Body of pancreas (tissue), 4 donors: Measurements from ENCODE around the gene CDK5RAP2.

ENCODE experiments used
- POLR2A ChIP-seq, 3 donors: fragments of 450-650 bp; IDR thresholded peaks; one replicate each; pipeline ENCODE4 v1.6.1; 2016; ENCODE audit warnings: antibody characterized with exemption in 3 of 3, mild to moderate bottlenecking in 2 of 3
- TF ChIP-seq, protein P1 (sequence below), 7 experiments: fragments of 450-650 bp in 4 of 7; fragments of 200-600 bp in 3 of 7; sonication (generic) in 3 of 7; IDR thresholded peaks; one replicate each; pipeline ENCODE4 v1.5.1; 2016 to 2019; ENCODE audit warnings: antibody characterized with exemption in 7 of 7

DNA sequence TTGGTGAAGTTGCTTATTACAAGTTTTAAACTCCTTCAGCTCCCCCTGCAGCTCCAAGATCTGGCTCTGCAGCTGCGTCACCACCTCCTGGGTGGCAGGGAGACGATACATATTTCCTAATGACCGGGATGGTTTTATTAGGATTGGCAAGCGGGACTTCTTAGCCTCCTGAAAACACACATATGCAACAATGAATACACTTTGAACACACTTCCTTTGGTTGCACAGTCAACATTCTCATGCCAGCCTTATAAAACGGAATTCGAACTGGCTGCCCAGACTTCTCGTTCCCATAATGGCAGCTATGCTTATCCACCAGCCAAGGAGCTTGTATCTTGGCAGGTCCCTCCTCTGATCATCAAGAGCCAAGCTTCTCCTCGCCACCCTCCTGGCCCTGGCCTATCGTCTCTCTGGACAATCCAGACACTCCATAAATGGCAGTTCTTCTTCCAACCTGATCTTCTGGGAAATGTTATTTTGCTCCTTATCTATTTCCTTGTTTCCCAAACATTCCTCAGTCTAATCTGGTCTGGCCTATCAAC, 131.9 kb downstream of the CDK5RAP2 start:
- TF ChIP-seq, protein P1, sequence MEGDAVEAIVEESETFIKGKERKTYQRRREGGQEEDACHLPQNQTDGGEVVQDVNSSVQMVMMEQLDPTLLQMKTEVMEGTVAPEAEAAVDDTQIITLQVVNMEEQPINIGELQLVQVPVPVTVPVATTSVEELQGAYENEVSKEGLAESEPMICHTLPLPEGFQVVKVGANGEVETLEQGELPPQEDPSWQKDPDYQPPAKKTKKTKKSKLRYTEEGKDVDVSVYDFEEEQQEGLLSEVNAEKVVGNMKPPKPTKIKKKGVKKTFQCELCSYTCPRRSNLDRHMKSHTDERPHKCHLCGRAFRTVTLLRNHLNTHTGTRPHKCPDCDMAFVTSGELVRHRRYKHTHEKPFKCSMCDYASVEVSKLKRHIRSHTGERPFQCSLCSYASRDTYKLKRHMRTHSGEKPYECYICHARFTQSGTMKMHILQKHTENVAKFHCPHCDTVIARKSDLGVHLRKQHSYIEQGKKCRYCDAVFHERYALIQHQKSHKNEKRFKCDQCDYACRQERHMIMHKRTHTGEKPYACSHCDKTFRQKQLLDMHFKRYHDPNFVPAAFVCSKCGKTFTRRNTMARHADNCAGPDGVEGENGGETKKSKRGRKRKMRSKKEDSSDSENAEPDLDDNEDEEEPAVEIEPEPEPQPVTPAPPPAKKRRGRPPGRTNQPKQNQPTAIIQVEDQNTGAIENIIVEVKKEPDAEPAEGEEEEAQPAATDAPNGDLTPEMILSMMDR (IDR thresholded peaks at IDR 0.05): no peak
- no peak for TF ChIP-seq POLR2A (IDR thresholded peaks at IDR 0.05)
